Caco-2 (cell line): Measurements from ENCODE around the gene CCNQ. TPM values are rescaled to one million over a fixed set of nuclear protein-coding genes. Genes with fewer than 3 reads are reported as not detected.

ENCODE experiments used
- BruUV-seq: library from RNA; stranded (reverse); fragments of 400-500 nt; replicated peaks from 2 replicates; lab custom pipeline; 2021; lab: Mats Ljungman, UMichigan
- CTCF ChIA-PET: fragments of 300-600 bp; sonication (Branson Sonifier 250); formaldehyde crosslinking; loops from one replicate; lab custom pipeline; 2022; ENCODE audit warnings: antibody characterized with exemption; lab: Charles Lee
- POLR2A ChIA-PET: fragments of 300-600 bp; sonication (Branson Sonifier 250); formaldehyde crosslinking; loops from one replicate; lab custom pipeline; 2022; ENCODE audit warnings: antibody characterized with exemption; lab: Charles Lee
- DNase-seq, 2 experiments: peaks; one replicate each; pipeline versions ENCODE4 v3.0.0 to v3.0.0-alpha.2; 2020 to 2022
- H3K27me3 ChIP-seq: replicated peaks from 2 replicates; pipeline ENCODE4 v1.6.0; 2011; ENCODE audit warnings: low read length; ENCODE audit not compliant: control insufficient read depth, insufficient read depth
- H3K36me3 ChIP-seq: 2 replicates; pipeline ENCODE4 v1.5.1; 2011; ENCODE audit warnings: low read length; ENCODE audit not compliant: control insufficient read depth, insufficient read depth
- H3K4me1 ChIP-seq: fragments of 250-450 bp; sonication (Bioruptor Pico); 2 replicates; pipeline ENCODE4 v1.5.1; 2020; ENCODE audit warnings: mild to moderate bottlenecking
- H3K4me3 ChIP-seq: 2 replicates; pipeline ENCODE4 v1.5.1; 2011; ENCODE audit warnings: low read depth, mild to moderate bottlenecking, control low read depth, low read length
- H3K9me3 ChIP-seq: fragments of 250-450 bp; sonication (Bioruptor Pico); 2 replicates; pipeline ENCODE4 v1.5.1; 2020; ENCODE audit warnings: mild to moderate bottlenecking, moderate library complexity
- H3K27ac Mint-ChIP-seq: one replicate; pipeline ENCODE4 v1.8.0; 2022; ENCODE audit warnings: mixed read lengths; ENCODE audit not compliant: unreplicated experiment
- H3K27me3 Mint-ChIP-seq: one replicate; pipeline ENCODE4 v1.8.0; 2022; ENCODE audit warnings: mixed read lengths; ENCODE audit not compliant: insufficient read depth, unreplicated experiment
- H3K36me3 Mint-ChIP-seq: one replicate; pipeline ENCODE4 v1.8.0; 2022; ENCODE audit warnings: mild to moderate bottlenecking, mixed read lengths; ENCODE audit not compliant: insufficient read depth, unreplicated experiment
- H3K4me1 Mint-ChIP-seq: one replicate; pipeline ENCODE4 v1.8.0; 2022; ENCODE audit warnings: low read depth, mixed read lengths; ENCODE audit not compliant: unreplicated experiment
- H3K4me3 Mint-ChIP-seq: one replicate; pipeline ENCODE4 v1.8.0; 2022; ENCODE audit warnings: mild to moderate bottlenecking, moderate library complexity, mixed read lengths; ENCODE audit not compliant: unreplicated experiment
- H3K9me3 Mint-ChIP-seq: one replicate; pipeline ENCODE4 v1.8.0; 2022; ENCODE audit warnings: mixed read lengths; ENCODE audit not compliant: unreplicated experiment
- CTCF ChIP-seq, 2 experiments: fragments of 200-600 bp in 1 of 2; IDR thresholded peaks; 1 replicate in 1 of 2; 2 replicates in 1 of 2; pipeline versions ENCODE4 v1.5.1 to v1.8.0; 2011 to 2022; ENCODE audit warnings: antibody characterized with exemption in 1 of 2, control low read depth in 1 of 2, inconsistent platforms in 1 of 2, low read depth in 1 of 2, low read length in 1 of 2, mild to moderate bottlenecking in 1 of 2, moderate library complexity in 1 of 2; ENCODE audit not compliant: insufficient read depth in 1 of 2, severe bottlenecking in 1 of 2, unreplicated experiment in 1 of 2
- intact Hi-C: fragments of 100-400 bp; cut with micrococcal nuclease; formaldehyde crosslinking; loops from one replicate; pipeline ENCODE4 v1.10.0; 2022; ENCODE audit not compliant: unreplicated experiment
- total RNA-seq: library from RNA; stranded (reverse); gene quantifications from 2 replicates; pipeline ENCODE4 v1.2.3, GENCODE V29; 2022

CCNQ gene
- total RNA-seq, 1 experiment from 2014 or later: 23.8 TPM

GRCh38 chrX:153549807-153550206, 49.1 kb downstream of the CCNQ start:
- Histone ChIP-seq H3K27me3 (no peaks in the 10 kb centered on the region), H3K4me1 (no peaks in the 10 kb centered on the region), H3K9me3 (no peaks in the 10 kb centered on the region), H3K4me3 (no peak overlapping the region), H3K36me3 (no peaks in the 10 kb centered on the region)
- BruUV-seq: no TSS peak
- H3K27me3 Mint-ChIP-seq: no peaks in the 10 kb centered on the region
- no peak for TF ChIP-seq CTCF (IDR thresholded peaks at IDR 0.05; ENCODE audit: insufficient read depth in 1 of 2, low read depth in 1 of 2, low read length in 1 of 2, severe bottlenecking in 1 of 2, unreplicated experiment in 1 of 2)
- H3K36me3 Mint-ChIP-seq: no peaks in the 10 kb centered on the region
- ChIA-PET CTCF (interaction anchor here (0.5 to 1.3 kb wide), 2 partner anchors 10 to 829 kb away, joined by 3 to 4 read pairs; partner anchors contain the start of gene EMD), POLR2A (no interaction called here)
- no peaks in the 10 kb centered on the region for H3K9me3 Mint-ChIP-seq
- no peaks in the 10 kb centered on the region for H3K4me1 Mint-ChIP-seq
- H3K4me3 Mint-ChIP-seq: no peak overlapping the region
- no peak overlapping the region for H3K27ac Mint-ChIP-seq
- DNase-seq: no peak
- intact Hi-C loops: no loop called here

- no peaks in the 10 kb centered on the region for H3K36me3 Mint-ChIP-seq
- DNase-seq: no peak
- no peaks in the 10 kb centered on the region for H3K27me3 Mint-ChIP-seq
- Histone ChIP-seq H3K36me3 (no peaks in the 10 kb centered on the region), H3K9me3 (no peaks in the 10 kb centered on the region), H3K27me3 (no peaks in the 10 kb centered on the region), H3K4me1 (no peaks in the 10 kb centered on the region), H3K4me3 (no peak overlapping the region)
- H3K9me3 Mint-ChIP-seq: no peaks in the 10 kb centered on the region
- ChIA-PET CTCF (interaction anchor here (0.5 to 1.3 kb wide), 2 partner anchors 10 to 830 kb away, joined by 3 to 4 read pairs; partner anchors contain the start of gene EMD), POLR2A (no interaction called here)
- H3K4me3 Mint-ChIP-seq: no peak overlapping the region
- intact Hi-C loops: no loop called here
- H3K27ac Mint-ChIP-seq: no peak overlapping the region
- no TSS peak for BruUV-seq
- no peaks in the 10 kb centered on the region for H3K4me1 Mint-ChIP-seq
- TF ChIP-seq CTCF (IDR thresholded peaks at IDR 0.05; ENCODE audit: insufficient read depth in 1 of 2, low read depth in 1 of 2, low read length in 1 of 2, severe bottlenecking in 1 of 2, unreplicated experiment in 1 of 2): no peak
These were observed 49.7 kb downstream of the CCNQ start for GRCh38 chrX:153549231-153549630.

- no peak overlapping the region for H3K4me3 Mint-ChIP-seq
- intact Hi-C loops: no loop called here
- no peaks in the 10 kb centered on the region for H3K36me3 ChIP-seq
- H3K9me3 Mint-ChIP-seq: no peaks in the 10 kb centered on the region
- H3K27me3 ChIP-seq: no peaks in the 10 kb centered on the region
- no peak for DNase-seq
- no peaks in the 10 kb centered on the region for H3K27me3 Mint-ChIP-seq
- TF ChIP-seq CTCF (IDR thresholded peaks at IDR 0.05; ENCODE audit: insufficient read depth in 1 of 2, low read depth in 1 of 2, low read length in 1 of 2, severe bottlenecking in 1 of 2, unreplicated experiment in 1 of 2): no peak
- no peak overlapping the region for H3K4me3 ChIP-seq
- no peaks in the 10 kb centered on the region for H3K4me1 Mint-ChIP-seq
- H3K9me3 ChIP-seq: no peaks in the 10 kb centered on the region
- no TSS peak for BruUV-seq
- H3K27ac Mint-ChIP-seq: no peak overlapping the region
- no peaks in the 10 kb centered on the region for H3K4me1 ChIP-seq
- POLR2A ChIA-PET: no interaction called here
- CTCF ChIA-PET: interaction anchor here (0.9 to 1.0 kb wide), 2 partner anchors 8 to 120 kb away, joined by 3 to 5 read pairs; no protein-coding TSS in a partner anchor
- H3K36me3 Mint-ChIP-seq: no peaks in the 10 kb centered on the region
These were observed 51.7 kb downstream of the CCNQ start for GRCh38 chrX:153547195-153547594.
